Fibroblast of lung (primary cell): ENCODE measurements around the gene MICALL1. TPM values are rescaled to one million over a fixed set of nuclear protein-coding genes. Genes with fewer than 3 reads are reported as not detected.

Experiments used
- DNase-seq, 2 donors: peaks; one replicate each; pipeline versions ENCODE4 v3.0.0 to v3.0.0-alpha.2; 2010; ENCODE audit warnings: low read depth in 2 of 2
- H2AFZ ChIP-seq: 2 replicates; pipeline ENCODE4 v1.5.1; 2012; ENCODE audit warnings: low read length, control low read depth, inconsistent platforms
- H3K27ac ChIP-seq: 2 replicates; pipeline ENCODE4 v1.5.1; 2011; ENCODE audit warnings: low read length, control low read depth; ENCODE audit not compliant: insufficient read depth
- H3K27me3 ChIP-seq: 2 replicates; pipeline ENCODE4 v1.5.1; 2011; ENCODE audit warnings: mild to moderate bottlenecking, low read length; ENCODE audit not compliant: control insufficient read depth, insufficient read depth
- H3K36me3 ChIP-seq: 2 replicates; pipeline ENCODE4 v1.5.1; 2011; ENCODE audit warnings: low read length; ENCODE audit not compliant: control insufficient read depth, insufficient read depth
- H3K4me1 ChIP-seq: 2 replicates; pipeline ENCODE4 v1.5.1; 2011; ENCODE audit warnings: low read length; ENCODE audit not compliant: control insufficient read depth, insufficient read depth; ENCODE audit errors: extremely low read depth
- H3K4me2 ChIP-seq: 2 replicates; pipeline ENCODE4 v1.5.1; 2011; ENCODE audit warnings: low read length, control low read depth; ENCODE audit not compliant: insufficient read depth; ENCODE audit errors: extremely low read depth
- H3K4me3 ChIP-seq, 4 experiments: fragments of 200-600 bp in 1 of 4; sonication (generic) in 1 of 4; replicated peaks in 1 of 4; 2 replicates each; pipeline ENCODE4 v1.5.1; 2011 to 2016; ENCODE audit warnings: low read length in 4 of 4, low read depth in 3 of 4, mild to moderate bottlenecking in 3 of 4, control low read depth in 2 of 4, inconsistent platforms in 1 of 4, mixed read lengths in 1 of 4; ENCODE audit not compliant: insufficient read depth in 1 of 4; ENCODE audit errors: control extremely low read depth in 1 of 4
- H3K79me2 ChIP-seq: 2 replicates; pipeline ENCODE4 v1.5.1; 2012; ENCODE audit warnings: mild to moderate bottlenecking, low read length, inconsistent platforms; ENCODE audit not compliant: control insufficient read depth, insufficient read depth
- H3K9ac ChIP-seq: 2 replicates; pipeline ENCODE4 v1.5.1; 2011; ENCODE audit warnings: mild to moderate bottlenecking, low read length, control low read depth; ENCODE audit not compliant: insufficient read depth
- H3K9me3 ChIP-seq: 2 replicates; pipeline ENCODE4 v1.5.1; 2012; ENCODE audit warnings: low read depth, low read length; ENCODE audit not compliant: control insufficient read depth, insufficient read depth
- H4K20me1 ChIP-seq: 2 replicates; pipeline ENCODE4 v1.5.1; 2011; ENCODE audit warnings: low read length; ENCODE audit not compliant: control insufficient read depth, insufficient read depth; ENCODE audit errors: extremely low read depth
- CTCF ChIP-seq, 2 donors: IDR thresholded peaks in 1 of 2; conservative IDR thresholded peaks in 1 of 2; 1 replicate in 1 of 2; 2 replicates in 1 of 2; pipeline ENCODE4 v1.5.1; 2011 to 2012; ENCODE audit warnings: low read length in 2 of 2, control low read depth in 1 of 2, inconsistent platforms in 1 of 2, low read depth in 1 of 2, mild to moderate bottlenecking in 1 of 2
- EZH2 ChIP-seq: IDR thresholded peaks from 2 replicates; pipeline ENCODE4 v1.5.1; 2012; ENCODE audit warnings: low read length, control low read depth, mild to moderate bottlenecking; ENCODE audit errors: missing control alignments
- polyA plus RNA-seq, 2 donors: library from polyadenylated mRNA; depleted of rRNA in 1 of 2; stranded (reverse) in 1 of 2; unstranded in 1 of 2; fragments of >200 nt; gene quantifications; 2 replicates each; pipeline ENCODE4 v1.2.1, GENCODE V29; 2011 to 2012; ENCODE audit warnings: missing spikeins in 1 of 2
- total RNA-seq: library from RNA; depleted of rRNA; stranded (reverse); fragments of >200 nt; gene quantifications from 2 replicates; pipeline ENCODE4 v1.2.1, GENCODE V29; 2014

The MICALL1 gene
- total and polyA plus RNA-seq, 2 donors (not counting 1 experiment from before 2014, with no cell fraction given): 17.2 to 19.5 TPM

- DNase-seq: no peak
- H4K20me1 ChIP-seq: no peaks in the 10 kb centered on the region
- no peaks in the 10 kb centered on the region for H3K79me2 ChIP-seq
- H3K36me3 ChIP-seq: peaks cover 6% of the 10 kb centered on the region
- H3K27me3 ChIP-seq: no peaks in the 10 kb centered on the region
- peaks cover 10% of the 10 kb centered on the region for H3K4me1 ChIP-seq
- no peak overlapping the region for H2AFZ ChIP-seq
- H3K4me2 ChIP-seq: no peak overlapping the region
- no peak overlapping the region for H3K9ac ChIP-seq
- no peak overlapping the region for H3K27ac ChIP-seq
- H3K4me3 ChIP-seq: no peak overlapping the region
- TF ChIP-seq EZH2 (no peak), CTCF (conservative IDR thresholded peaks at IDR 0.05 in 1 of 2, IDR thresholded peaks at IDR 0.05 in 1 of 2; ENCODE audit: low read depth in 1 of 2, low read length in 2 of 2) (no peak)
- no peaks in the 10 kb centered on the region for H3K9me3 ChIP-seq
These were observed 14.2 kb upstream of the MICALL1 start for GRCh38 chr22:37891926-37892325.

DNA sequence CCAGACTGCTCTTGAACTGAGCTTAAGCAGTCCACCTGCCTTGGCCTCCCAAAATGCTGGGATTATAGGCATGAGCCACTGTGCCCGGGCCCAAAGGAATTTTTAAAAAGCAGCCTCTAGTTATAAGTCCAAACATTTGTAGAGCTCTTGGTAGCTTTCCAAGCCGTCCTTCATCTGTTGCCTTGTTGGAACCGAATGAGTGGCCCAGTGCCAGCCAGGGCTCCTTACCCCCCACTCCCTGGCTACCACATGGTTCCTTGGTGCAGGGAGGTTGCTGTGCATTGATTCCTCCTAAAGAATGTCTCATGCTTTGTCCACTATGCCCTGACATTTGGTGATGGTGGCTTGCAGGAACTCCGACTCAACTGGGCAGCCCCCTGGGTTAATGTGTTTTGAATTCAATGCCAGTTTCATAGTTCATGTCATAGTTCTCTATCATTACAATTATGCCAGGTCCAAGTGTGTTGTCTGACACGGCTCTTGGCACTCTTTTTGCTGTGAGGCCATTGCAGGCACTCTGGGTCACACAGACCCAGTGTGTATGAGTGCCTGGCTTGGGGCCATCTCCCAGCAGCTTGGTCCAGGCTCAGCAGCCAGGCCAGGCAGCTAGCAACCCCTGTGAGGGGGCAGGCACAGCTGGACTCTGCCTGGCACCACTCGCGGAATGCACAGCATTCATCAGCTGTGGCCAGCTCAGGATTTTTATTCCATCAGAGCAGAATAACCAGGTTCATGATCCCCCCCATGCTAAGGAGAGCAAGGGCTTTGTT lies 13.3 kb upstream of the MICALL1 start:
- TF ChIP-seq EZH2 (no peak), CTCF (conservative IDR thresholded peaks at IDR 0.05 in 1 of 2, IDR thresholded peaks at IDR 0.05 in 1 of 2; ENCODE audit: low read depth in 1 of 2, low read length in 2 of 2) (no peak)
- peaks cover 6% of the 10 kb centered on the region for H3K36me3 ChIP-seq
- H3K27me3 ChIP-seq: no peaks in the 10 kb centered on the region
- H3K4me3 ChIP-seq: no peak overlapping the region
- H4K20me1 ChIP-seq: no peaks in the 10 kb centered on the region
- peak in 1 of 2 donors; percentile 64 for DNase-seq
- H3K27ac ChIP-seq: no peak overlapping the region
- H3K4me2 ChIP-seq: no peak overlapping the region
- no peak overlapping the region for H3K9ac ChIP-seq
- no peak overlapping the region for H2AFZ ChIP-seq
- no peaks in the 10 kb centered on the region for H3K79me2 ChIP-seq
- H3K4me1 ChIP-seq: peaks cover 8% of the 10 kb centered on the region
- no peaks in the 10 kb centered on the region for H3K9me3 ChIP-seq

- Histone ChIP-seq H3K9me3 (no peaks in the 10 kb centered on the region), H3K27ac (no peak overlapping the region), H3K27me3 (no peaks in the 10 kb centered on the region), H3K4me2 (no peak overlapping the region), H3K79me2 (no peaks in the 10 kb centered on the region), H2AFZ (no peak overlapping the region), H3K4me3 (no peak overlapping the region), H3K36me3 (peaks cover 6% of the 10 kb centered on the region), H3K9ac (no peak overlapping the region), H3K4me1 (peaks cover 2% of the 10 kb centered on the region), H4K20me1 (no peaks in the 10 kb centered on the region)
- no peak for DNase-seq
- TF ChIP-seq CTCF (conservative IDR thresholded peaks at IDR 0.05 in 1 of 2, IDR thresholded peaks at IDR 0.05 in 1 of 2; ENCODE audit: low read depth in 1 of 2, low read length in 2 of 2) (no peak), EZH2 (no peak)
These were observed 12.5 kb upstream of the MICALL1 start for GRCh38 chr22:37893583-37893983.
